MCF 10A (cell line): Measurements from ENCODE around the gene PINLYP. TPM values are rescaled to one million over a fixed set of nuclear protein-coding genes. Genes with fewer than 3 reads are reported as not detected.
A peak's percentile ranks its signal among the peaks of the same experiment; 100 is the strongest.
"Not testable (repeated sequence)": the region's sequence is repeated elsewhere in the genome, so short reads cannot be mapped to it uniquely, and the experiment has no call there.

Experiments used
- BruUV-seq: library from RNA; stranded (reverse); fragments of 400-500 nt; replicated peaks from 2 replicates; lab custom pipeline; 2021; lab: Mats Ljungman, UMichigan
- CTCF ChIA-PET: fragments of 300-600 bp; sonication (Branson Sonifier 250); formaldehyde crosslinking; extraction: SDS; loops from one replicate; lab custom pipeline; 2021; ENCODE audit warnings: antibody characterized with exemption, inconsistent platforms; lab: Yijun Ruan, JAX
- POLR2A ChIA-PET: fragments of 300-600, 350-650 bp; sonication (Branson Sonifier 250); formaldehyde crosslinking; extraction: SDS; loops from one replicate; lab custom pipeline; 2020; ENCODE audit warnings: antibody characterized with exemption, inconsistent platforms; lab: Yijun Ruan, JAX
- DNase-seq: peaks from one replicate; pipeline ENCODE4 v3.0.0-alpha.2; 2018; ENCODE audit not compliant: unreplicated experiment
- H3K27ac Mint-ChIP-seq: one replicate; pipeline ENCODE4 v1.8.0; 2022; ENCODE audit warnings: mild to moderate bottlenecking, low read depth, mixed read lengths; ENCODE audit not compliant: unreplicated experiment
- H3K27me3 Mint-ChIP-seq: one replicate; pipeline ENCODE4 v1.8.0; 2022; ENCODE audit warnings: mixed read lengths; ENCODE audit not compliant: insufficient read depth, unreplicated experiment
- H3K36me3 Mint-ChIP-seq: one replicate; pipeline ENCODE4 v1.8.0; 2022; ENCODE audit warnings: mild to moderate bottlenecking, moderate library complexity, mixed read lengths; ENCODE audit not compliant: insufficient read depth, unreplicated experiment
- H3K4me1 Mint-ChIP-seq: one replicate; pipeline ENCODE4 v1.8.0; 2022; ENCODE audit warnings: mixed read lengths; ENCODE audit not compliant: insufficient read depth, unreplicated experiment
- H3K4me3 Mint-ChIP-seq: one replicate; pipeline ENCODE4 v1.8.0; 2022; ENCODE audit warnings: mild to moderate bottlenecking, moderate library complexity, mixed read lengths; ENCODE audit not compliant: unreplicated experiment
- H3K9me3 Mint-ChIP-seq: one replicate; pipeline ENCODE4 v1.8.0; 2022; ENCODE audit warnings: mixed read lengths; ENCODE audit not compliant: unreplicated experiment
- intact Hi-C: fragments of 100-400 bp; cut with micrococcal nuclease; formaldehyde crosslinking; loops from 2 replicates; pipeline ENCODE4 v1.14.1; 2022
- total RNA-seq: library from RNA; stranded (reverse); gene quantifications from 2 replicates; pipeline ENCODE4 v1.2.3, GENCODE V29; 2022
- TF ChIP-seq, protein P1 (sequence below): fragments of 200-600 bp; IDR thresholded peaks from one replicate; pipeline ENCODE4 v1.8.0; 2022; ENCODE audit warnings: antibody characterized with exemption, mild to moderate bottlenecking; ENCODE audit not compliant: unreplicated experiment

Gene PINLYP
- total RNA-seq, 1 experiment from 2014 or later, result not detected

DNA sequence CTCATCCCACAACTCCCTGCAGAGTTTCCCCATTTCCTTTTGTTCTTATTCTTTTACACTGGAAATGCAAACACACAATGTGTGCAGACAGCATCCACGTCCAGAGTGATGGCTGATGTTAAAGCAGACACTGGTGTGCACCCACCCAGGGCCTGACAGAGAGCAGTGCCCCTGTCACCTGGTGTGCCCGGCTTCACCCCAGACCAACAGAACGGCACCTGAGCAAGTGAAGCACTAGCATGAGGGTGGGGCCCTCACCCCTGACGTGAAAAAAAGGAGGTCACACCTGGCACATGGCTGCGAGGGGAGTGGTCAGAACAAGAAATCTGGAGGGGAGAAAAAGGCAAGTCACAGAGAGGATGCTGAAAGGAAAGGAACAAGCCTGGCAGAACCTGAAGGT is 30.3 kb upstream of the PINLYP start:
- intact Hi-C loops, result no loop called here
- CTCF ChIA-PET, result interaction anchor here (0.5 to 2.1 kb wide), 3 partner anchors 9 to 13 kb away, joined by 3 to 8 read pairs (median 3); no protein-coding TSS in a partner anchor
- no peaks in the 10 kb centered on the region for H3K27me3 Mint-ChIP-seq
- H3K9me3 Mint-ChIP-seq, result no peaks in the 10 kb centered on the region
- DNase-seq, result no peak
- H3K4me1 Mint-ChIP-seq, result no peaks in the 10 kb centered on the region
- TF ChIP-seq, protein P1, sequence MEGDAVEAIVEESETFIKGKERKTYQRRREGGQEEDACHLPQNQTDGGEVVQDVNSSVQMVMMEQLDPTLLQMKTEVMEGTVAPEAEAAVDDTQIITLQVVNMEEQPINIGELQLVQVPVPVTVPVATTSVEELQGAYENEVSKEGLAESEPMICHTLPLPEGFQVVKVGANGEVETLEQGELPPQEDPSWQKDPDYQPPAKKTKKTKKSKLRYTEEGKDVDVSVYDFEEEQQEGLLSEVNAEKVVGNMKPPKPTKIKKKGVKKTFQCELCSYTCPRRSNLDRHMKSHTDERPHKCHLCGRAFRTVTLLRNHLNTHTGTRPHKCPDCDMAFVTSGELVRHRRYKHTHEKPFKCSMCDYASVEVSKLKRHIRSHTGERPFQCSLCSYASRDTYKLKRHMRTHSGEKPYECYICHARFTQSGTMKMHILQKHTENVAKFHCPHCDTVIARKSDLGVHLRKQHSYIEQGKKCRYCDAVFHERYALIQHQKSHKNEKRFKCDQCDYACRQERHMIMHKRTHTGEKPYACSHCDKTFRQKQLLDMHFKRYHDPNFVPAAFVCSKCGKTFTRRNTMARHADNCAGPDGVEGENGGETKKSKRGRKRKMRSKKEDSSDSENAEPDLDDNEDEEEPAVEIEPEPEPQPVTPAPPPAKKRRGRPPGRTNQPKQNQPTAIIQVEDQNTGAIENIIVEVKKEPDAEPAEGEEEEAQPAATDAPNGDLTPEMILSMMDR, result no peak
- POLR2A ChIA-PET, result interaction anchor here (0.6 to 0.7 kb wide), 2 partner anchors 12 to 27 kb away, joined by 3 read pairs; partner anchors contain the start of gene ZNF575
- H3K36me3 Mint-ChIP-seq, result peaks cover 48% of the 10 kb centered on the region
- no TSS peak for BruUV-seq
- H3K27ac Mint-ChIP-seq, result peak overlapping the region; percentile 86
- no peak overlapping the region for H3K4me3 Mint-ChIP-seq

DNA sequence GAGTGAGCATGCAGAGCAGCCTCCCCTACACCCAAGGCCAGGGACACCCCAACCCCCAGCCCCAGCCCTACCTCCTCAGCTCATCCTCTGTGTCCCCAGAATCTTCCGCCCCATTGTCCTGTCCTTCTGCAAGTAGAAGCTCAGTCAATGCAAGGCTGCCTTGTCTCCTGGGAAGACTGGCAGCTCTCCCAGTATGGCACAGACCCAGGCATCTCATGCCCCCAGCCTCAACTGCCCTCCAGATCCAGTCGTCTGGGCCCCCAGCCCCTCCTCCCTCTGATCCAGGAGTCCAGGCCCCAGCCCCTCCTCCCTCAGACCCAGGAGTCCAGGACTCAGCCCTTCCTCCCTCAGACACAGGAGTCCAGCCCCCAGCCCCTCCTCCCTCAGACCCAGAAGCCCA is 29.6 kb upstream of the PINLYP start:
- no peak for DNase-seq
- no TSS peak for BruUV-seq
- Mint-ChIP-seq H3K27me3 (no peaks in the 10 kb centered on the region), H3K4me3 (no peak overlapping the region), H3K9me3 (no peaks in the 10 kb centered on the region), H3K36me3 (peaks cover 49% of the 10 kb centered on the region), H3K27ac (no peak overlapping the region), H3K4me1 (no peaks in the 10 kb centered on the region)
- intact Hi-C loops, result no loop called here
- TF ChIP-seq, protein P1, result no peak
- ChIA-PET POLR2A (no interaction called here), CTCF (interaction anchor here (1.0 to 2.1 kb wide), 2 partner anchors 10 kb away, joined by 3 to 8 read pairs; no protein-coding TSS in a partner anchor)

DNA sequence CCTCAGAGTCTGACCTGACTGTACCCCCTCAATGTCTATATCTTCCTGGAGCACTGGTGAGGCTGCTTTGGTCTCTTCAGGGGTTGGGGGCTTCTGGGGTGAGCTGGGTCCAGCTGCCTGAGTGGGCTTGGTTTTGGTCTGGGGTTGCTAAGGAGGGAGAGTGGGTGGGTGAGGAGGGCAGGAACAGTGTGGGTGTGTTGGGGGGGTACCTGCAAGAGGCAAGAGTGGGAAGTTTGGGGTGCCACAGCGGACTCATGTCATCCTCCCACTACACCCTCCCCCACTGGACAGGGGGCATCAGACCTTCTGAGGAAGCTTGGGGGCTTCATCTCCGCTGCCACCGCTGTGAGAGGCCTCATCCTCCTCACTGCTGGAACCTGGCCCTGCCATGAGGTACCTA is 29.0 kb upstream of the PINLYP start:
- Mint-ChIP-seq H3K27me3 (no peaks in the 10 kb centered on the region), H3K4me3 (no peak overlapping the region), H3K4me1 (no peaks in the 10 kb centered on the region), H3K36me3 (peaks cover 44% of the 10 kb centered on the region), H3K9me3 (no peaks in the 10 kb centered on the region), H3K27ac (no peak overlapping the region)
- no peak for DNase-seq
- TF ChIP-seq, protein P1, result no peak
- ChIA-PET POLR2A (no interaction called here), CTCF (interaction anchor here (2.1 kb wide), 1 partner anchor 9 kb away, joined by 8 read pairs; no protein-coding TSS in a partner anchor)
- intact Hi-C loops, result no loop called here
- BruUV-seq, result no TSS peak

DNA sequence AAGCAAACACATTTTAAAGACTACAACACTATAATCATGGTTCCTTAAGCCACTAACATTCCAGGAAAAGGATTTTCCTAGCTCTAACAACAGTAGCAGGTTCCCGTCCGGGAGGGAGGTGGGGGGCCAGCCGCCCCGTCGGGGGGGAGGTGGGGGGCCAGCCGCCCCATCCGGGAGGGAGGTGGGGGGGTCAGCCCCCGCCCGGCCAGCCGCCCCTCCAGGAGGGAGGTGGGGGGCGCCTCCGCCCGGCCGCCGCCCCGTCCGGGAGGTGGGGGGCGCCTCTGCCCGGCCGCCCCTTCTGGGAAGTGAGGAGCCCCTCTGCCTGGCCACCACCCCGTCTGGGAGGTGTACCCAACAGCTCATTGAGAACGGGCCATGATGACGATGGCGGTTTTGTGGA is 27.7 kb upstream of the PINLYP start:
- peaks cover 45% of the 10 kb centered on the region for H3K36me3 Mint-ChIP-seq
- CTCF ChIA-PET, H3K4me3 Mint-ChIP-seq, H3K9me3 Mint-ChIP-seq, POLR2A ChIA-PET, H3K4me1 Mint-ChIP-seq, intact Hi-C loops, H3K27me3 Mint-ChIP-seq, DNase-seq, BruUV-seq, H3K27ac Mint-ChIP-seq: not testable (repeated sequence)
